IMR-90 (cell line): Measurements from ENCODE around the gene PIGA. TPM values are rescaled to one million over a fixed set of nuclear protein-coding genes. Genes with fewer than 3 reads are reported as not detected.

Experiments
- ATAC-seq: fragments of 200-7000 bp; cut with Tn5 transposase; 2 replicates; pipeline ENCODE4 v1.9.1; 2020; ENCODE audit warnings: low read depth, mild to moderate bottlenecking, moderate library complexity
- BruUV-seq: library from RNA; stranded (reverse); fragments of 400-500 nt; replicated peaks from 2 replicates; lab custom pipeline; 2021; lab: Mats Ljungman, UMichigan
- CTCF ChIA-PET: fragments of 300-600 bp; formaldehyde crosslinking; extraction: SDS; loops from one replicate; lab custom pipeline; 2021; ENCODE audit warnings: antibody characterized with exemption; lab: Yijun Ruan, JAX
- POLR2A ChIA-PET: fragments of 300-600 bp; sonication (Branson Sonifier 250); formaldehyde crosslinking; loops from one replicate; lab custom pipeline; 2022; ENCODE audit warnings: antibody characterized with exemption; ENCODE audit not compliant: unreplicated experiment; lab: Charles Lee
- DNase-seq: peaks from one replicate; pipeline ENCODE4 v3.0.0; 2013
- H2AFZ ChIP-seq: replicated peaks from 2 replicates; pipeline ENCODE3; 2013; ENCODE audit warnings: low read length, mild to moderate bottlenecking; ENCODE audit not compliant: poor library complexity
- H2AK5ac ChIP-seq: 2 replicates; pipeline ENCODE4 v1.6.1; 2013; ENCODE audit warnings: low read depth, low read length, inconsistent platforms
- H2AK9ac ChIP-seq: replicated peaks from 2 replicates; pipeline ENCODE3; 2013; ENCODE audit warnings: mild to moderate bottlenecking, low read depth, low read length, moderate library complexity; ENCODE audit not compliant: poor library complexity
- H2BK120ac ChIP-seq: 2 replicates; pipeline ENCODE4 v1.6.1; 2013; ENCODE audit warnings: low read depth, low read length, inconsistent platforms
- H2BK15ac ChIP-seq: 3 replicates; pipeline ENCODE4 v1.6.1; 2013; ENCODE audit warnings: low read depth, low read length, inconsistent platforms
- H2BK20ac ChIP-seq: 2 replicates; pipeline ENCODE4 v1.6.1; 2013; ENCODE audit warnings: low read depth, mild to moderate bottlenecking, inconsistent platforms, low read length, moderate library complexity
- H2BK5ac ChIP-seq: 2 replicates; pipeline ENCODE4 v1.6.1; 2013; ENCODE audit warnings: mild to moderate bottlenecking, low read depth, low read length, inconsistent platforms; ENCODE audit not compliant: poor library complexity, severe bottlenecking
- H3K14ac ChIP-seq: replicated peaks from 2 replicates; pipeline ENCODE4 v1.6.1; 2013; ENCODE audit warnings: low read depth, low read length, inconsistent platforms
- H3K18ac ChIP-seq: 2 replicates; pipeline ENCODE4 v1.6.1; 2013; ENCODE audit warnings: low read depth, low read length, control low read depth
- H3K23ac ChIP-seq: 2 replicates; pipeline ENCODE4 v1.6.1; 2013; ENCODE audit warnings: low read depth, low read length, inconsistent platforms
- H3K27ac ChIP-seq: 2 replicates; pipeline ENCODE4 v1.5.1; 2013; ENCODE audit warnings: mild to moderate bottlenecking, control low read depth, low read length; ENCODE audit not compliant: insufficient read depth
- H3K27me3 ChIP-seq: 2 replicates; pipeline ENCODE4 v1.6.1; 2013; ENCODE audit warnings: low read length; ENCODE audit not compliant: control insufficient read depth, insufficient read depth
- H3K36me3 ChIP-seq: 2 replicates; pipeline ENCODE4 v1.6.1; 2013; ENCODE audit warnings: low read length, mixed read lengths; ENCODE audit not compliant: control insufficient read depth, insufficient read depth
- H3K4ac ChIP-seq: 2 replicates; pipeline ENCODE4 v1.6.1; 2013; ENCODE audit warnings: low read depth, low read length, inconsistent platforms
- H3K4me1 ChIP-seq: 2 replicates; pipeline ENCODE4 v1.6.1; 2013; ENCODE audit warnings: low read length, mixed read lengths; ENCODE audit not compliant: control insufficient read depth, insufficient read depth
- H3K4me2 ChIP-seq: 2 replicates; pipeline ENCODE4 v1.6.1; 2013; ENCODE audit warnings: low read depth, mild to moderate bottlenecking, control low read depth, low read length, moderate library complexity
- H3K4me3 ChIP-seq: 2 replicates; pipeline ENCODE4 v1.5.1; 2013; ENCODE audit warnings: low read depth, mild to moderate bottlenecking, control low read depth, low read length, moderate library complexity; ENCODE audit not compliant: insufficient read depth
- H3K56ac ChIP-seq: 2 replicates; pipeline ENCODE4 v1.6.1; 2013; ENCODE audit warnings: low read length, inconsistent platforms; ENCODE audit not compliant: insufficient read depth; ENCODE audit errors: extremely low read depth
- H3K79me1 ChIP-seq, 2 experiments: 2 replicates each; pipeline ENCODE4 v1.6.1; 2013; ENCODE audit warnings: low read length in 2 of 2, inconsistent platforms in 1 of 2, low read depth in 1 of 2
- H3K9ac ChIP-seq: 2 replicates; pipeline ENCODE4 v1.6.1; 2013; ENCODE audit warnings: low read depth, low read length, control low read depth
- H3K9me1 ChIP-seq: 2 replicates; pipeline ENCODE4 v1.6.1; 2013; ENCODE audit warnings: low read length, inconsistent platforms; ENCODE audit not compliant: insufficient read depth
- H3K9me3 ChIP-seq: 2 replicates; pipeline ENCODE4 v1.6.1; 2013; ENCODE audit warnings: low read length; ENCODE audit not compliant: control insufficient read depth, insufficient read depth
- H4K20me1 ChIP-seq: 2 replicates; pipeline ENCODE4 v1.6.1; 2013; ENCODE audit warnings: low read length, inconsistent platforms; ENCODE audit not compliant: insufficient read depth
- H4K5ac ChIP-seq: 2 replicates; pipeline ENCODE4 v1.6.1; 2013; ENCODE audit warnings: mild to moderate bottlenecking, low read depth, low read length, control low read depth
- H4K8ac ChIP-seq, 2 experiments: 2 replicates each; pipeline ENCODE4 v1.6.1; 2013; ENCODE audit warnings: low read depth in 2 of 2, low read length in 2 of 2, control low read depth in 1 of 2, inconsistent platforms in 1 of 2
- H4K91ac ChIP-seq: 2 replicates; pipeline ENCODE4 v1.6.1; 2013; ENCODE audit warnings: low read depth, low read length, inconsistent platforms; ENCODE audit not compliant: insufficient read depth
- BHLHE40 ChIP-seq: fragments of 150-350 bp; IDR thresholded peaks from 2 replicates; pipeline ENCODE4 v1.6.1; 2016; ENCODE audit warnings: mild to moderate bottlenecking, low read depth, low read length
- CEBPB ChIP-seq: IDR thresholded peaks from 2 replicates; pipeline ENCODE4 v1.6.1; 2012; ENCODE audit warnings: low read depth, low read length, improper control_type of control experiment
- CHD1 ChIP-seq: IDR thresholded peaks from 2 replicates; pipeline ENCODE4 v1.6.1; 2012; ENCODE audit warnings: low read depth, low read length, improper control_type of control experiment
- ELK1 ChIP-seq: fragments of 150-350 bp; IDR thresholded peaks from 2 replicates; pipeline ENCODE4 v1.6.1; 2016; ENCODE audit warnings: low read depth, mild to moderate bottlenecking, low read length, moderate library complexity, borderline replicate concordance
- FOS ChIP-seq: fragments of 150-350 bp; IDR thresholded peaks from 2 replicates; pipeline ENCODE4 v1.6.1; 2016; ENCODE audit warnings: low read depth, low read length
- MAFK ChIP-seq: IDR thresholded peaks from 2 replicates; pipeline ENCODE4 v1.6.1; 2012; ENCODE audit warnings: low read depth, low read length, improper control_type of control experiment
- MAZ ChIP-seq: IDR thresholded peaks from 2 replicates; pipeline ENCODE4 v1.6.1; 2012; ENCODE audit warnings: low read depth, mild to moderate bottlenecking, low read length, improper control_type of control experiment, moderate library complexity, borderline replicate concordance
- MXI1 ChIP-seq: IDR thresholded peaks from 2 replicates; pipeline ENCODE4 v1.6.1; 2012; ENCODE audit warnings: low read depth, mild to moderate bottlenecking, low read length, moderate library complexity, borderline replicate concordance
- NFE2L2 ChIP-seq: fragments of 150-350 bp; IDR thresholded peaks from 2 replicates; pipeline ENCODE4 v1.6.1; 2016; ENCODE audit warnings: low read depth, mild to moderate bottlenecking, low read length
- POLR2A ChIP-seq: IDR thresholded peaks from 2 replicates; pipeline ENCODE4 v1.6.1; 2012; ENCODE audit warnings: mild to moderate bottlenecking, low read depth, low read length
- RAD21 ChIP-seq: IDR thresholded peaks from 2 replicates; pipeline ENCODE4 v1.6.1; 2012; ENCODE audit warnings: low read length, improper control_type of control experiment
- RCOR1 ChIP-seq: IDR thresholded peaks from 2 replicates; pipeline ENCODE4 v1.6.1; 2012; ENCODE audit warnings: mild to moderate bottlenecking, low read length, improper control_type of control experiment; ENCODE audit not compliant: insufficient replicate concordance
- RFX5 ChIP-seq: IDR thresholded peaks from 2 replicates; pipeline ENCODE4 v1.8.0; 2012; ENCODE audit warnings: low read depth, mild to moderate bottlenecking, low read length, moderate library complexity
- SMC3 ChIP-seq: fragments of 150-350 bp; IDR thresholded peaks from 2 replicates; pipeline ENCODE4 v1.6.1; 2016; ENCODE audit warnings: low read depth, mild to moderate bottlenecking, antibody characterized with exemption, low read length, moderate library complexity
- WGBS, 2 experiments: methylation state at CpG; one replicate each; pipeline versions ENCODE4 v1.1.5 to v1.1.7; 2013; ENCODE audit warnings: missing lambda C conversion rate in 2 of 2; ENCODE audit not compliant: insufficient read length in 1 of 2; ENCODE audit errors: extremely low coverage in 2 of 2; 5-methylcytosine and 5-hydroxymethylcytosine counted together
- dilution Hi-C: fragments of 300-500 bp; cut with HindIII; formaldehyde crosslinking; loops from one replicate; pipeline ENCODE4 v1.14.3; 2018; ENCODE audit warnings: low sequenced_read_pairs; ENCODE audit not compliant: unreplicated experiment
- in situ Hi-C: fragments of 300-500 bp; cut with MboI; formaldehyde crosslinking; loops from 3 replicates; pipeline ENCODE4 v1.14.3; 2019; ENCODE audit warnings: low sequenced_read_pairs, inconsistent platforms, mixed read lengths
- intact Hi-C: fragments of 100-400 bp; cut with micrococcal nuclease; formaldehyde crosslinking; loops from 2 replicates; pipeline ENCODE4 v1.10.0; 2022
- polyA plus RNA-seq, 3 experiments: library from polyadenylated mRNA; depleted of rRNA; stranded (reverse); fragments of >200 nt; gene quantifications; 2 replicates each; pipeline ENCODE4 v1.2.3, GENCODE V29; 2012; ENCODE audit warnings: low replicate concordance in 1 of 3
- total RNA-seq: library from RNA; depleted of rRNA; stranded (reverse); fragments of >200 nt; gene quantifications from 2 replicates; pipeline ENCODE4 v1.2.3, GENCODE V29; 2012
- TF ChIP-seq, protein P1 (sequence below): conservative IDR thresholded peaks from 2 replicates; pipeline ENCODE4 v1.5.1; 2012; ENCODE audit warnings: mild to moderate bottlenecking, low read depth, low read length, improper control_type of control experiment
- TF ChIP-seq, protein P2 (sequence below): fragments of 150-350 bp; IDR thresholded peaks from 2 replicates; pipeline ENCODE4 v1.6.1; 2017; ENCODE audit warnings: mild to moderate bottlenecking, antibody characterized with exemption, low read length, low read depth

The PIGA gene
- total and polyA plus RNA-seq, 2 of the 4 experiments (the other 2 are of a cell fraction), result 3.4 to 9.1 TPM

- H3K4ac ChIP-seq, result no peak overlapping the region
- no peak overlapping the region for H2BK15ac ChIP-seq
- POLR2A ChIA-PET, result no interaction called here
- no CpG with 5 or more reads among the region's 2 CpGs for WGBS, 2 experiments
- H4K20me1 ChIP-seq, result no peaks in the 10 kb centered on the region
- H3K9me1 ChIP-seq, result no peaks in the 10 kb centered on the region
- no peaks in the 10 kb centered on the region for H3K79me1 ChIP-seq
- H2AK9ac ChIP-seq, result no peak overlapping the region
- H3K27me3 ChIP-seq, result peaks cover 8% of the 10 kb centered on the region
- H2BK20ac ChIP-seq, result no peak overlapping the region
- no peak overlapping the region for H3K56ac ChIP-seq
- CTCF ChIA-PET, result no interaction called here
- intact Hi-C loops (loop anchor here (10.0 kb wide), 1 partner anchor 334 kb away; no protein-coding TSS in a partner anchor), dilution Hi-C loops (no loop called here), in situ Hi-C loops (loop anchor here (10.0 kb wide), 1 partner anchor 224 kb away; no protein-coding TSS in a partner anchor)
- no peak overlapping the region for H2AK5ac ChIP-seq
- H3K4me3 ChIP-seq, result no peak overlapping the region
- peaks cover 2% of the 10 kb centered on the region; the same call in 1 of the 2 replicates for H3K4me1 ChIP-seq
- no peak overlapping the region for H2BK5ac ChIP-seq
- no peak overlapping the region for H3K27ac ChIP-seq
- no peak overlapping the region for H2AFZ ChIP-seq
- no peaks in the 10 kb centered on the region for H3K36me3 ChIP-seq
- no peak overlapping the region for H3K18ac ChIP-seq
- no peak overlapping the region for H4K5ac ChIP-seq
- no peaks in the 10 kb centered on the region for H3K9me3 ChIP-seq
- DNase-seq, result no peak
- no peak overlapping the region for H3K4me2 ChIP-seq
- TF ChIP-seq CHD1 (no peak), NFE2L2 (no peak), BHLHE40 (no peak), RAD21 (no peak), FOS (no peak), SMC3 (no peak), POLR2A (no peak), RFX5 (no peak), ELK1 (no peak), MAZ (no peak), MXI1 (no peak), RCOR1 (no peak), MAFK (no peak), CEBPB (no peak)
- TF ChIP-seq, protein P1, sequence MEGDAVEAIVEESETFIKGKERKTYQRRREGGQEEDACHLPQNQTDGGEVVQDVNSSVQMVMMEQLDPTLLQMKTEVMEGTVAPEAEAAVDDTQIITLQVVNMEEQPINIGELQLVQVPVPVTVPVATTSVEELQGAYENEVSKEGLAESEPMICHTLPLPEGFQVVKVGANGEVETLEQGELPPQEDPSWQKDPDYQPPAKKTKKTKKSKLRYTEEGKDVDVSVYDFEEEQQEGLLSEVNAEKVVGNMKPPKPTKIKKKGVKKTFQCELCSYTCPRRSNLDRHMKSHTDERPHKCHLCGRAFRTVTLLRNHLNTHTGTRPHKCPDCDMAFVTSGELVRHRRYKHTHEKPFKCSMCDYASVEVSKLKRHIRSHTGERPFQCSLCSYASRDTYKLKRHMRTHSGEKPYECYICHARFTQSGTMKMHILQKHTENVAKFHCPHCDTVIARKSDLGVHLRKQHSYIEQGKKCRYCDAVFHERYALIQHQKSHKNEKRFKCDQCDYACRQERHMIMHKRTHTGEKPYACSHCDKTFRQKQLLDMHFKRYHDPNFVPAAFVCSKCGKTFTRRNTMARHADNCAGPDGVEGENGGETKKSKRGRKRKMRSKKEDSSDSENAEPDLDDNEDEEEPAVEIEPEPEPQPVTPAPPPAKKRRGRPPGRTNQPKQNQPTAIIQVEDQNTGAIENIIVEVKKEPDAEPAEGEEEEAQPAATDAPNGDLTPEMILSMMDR, result no peak
- TF ChIP-seq, protein P2, sequence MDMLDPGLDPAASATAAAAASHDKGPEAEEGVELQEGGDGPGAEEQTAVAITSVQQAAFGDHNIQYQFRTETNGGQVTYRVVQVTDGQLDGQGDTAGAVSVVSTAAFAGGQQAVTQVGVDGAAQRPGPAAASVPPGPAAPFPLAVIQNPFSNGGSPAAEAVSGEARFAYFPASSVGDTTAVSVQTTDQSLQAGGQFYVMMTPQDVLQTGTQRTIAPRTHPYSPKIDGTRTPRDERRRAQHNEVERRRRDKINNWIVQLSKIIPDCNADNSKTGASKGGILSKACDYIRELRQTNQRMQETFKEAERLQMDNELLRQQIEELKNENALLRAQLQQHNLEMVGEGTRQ, result no peak
- no peak overlapping the region for H4K8ac ChIP-seq
- no peak for ATAC-seq
- BruUV-seq, result no TSS peak
- H4K91ac ChIP-seq, result no peak overlapping the region
- no peak overlapping the region for H3K23ac ChIP-seq
- H2BK120ac ChIP-seq, result no peak overlapping the region
- no peak overlapping the region for H3K14ac ChIP-seq
- no peak overlapping the region for H3K9ac ChIP-seq
These were observed 5.5 kb upstream of the PIGA start for GRCh38 chrX:15340867-15341266.
